Effector memory CD4-positive, alpha-beta T cell (primary cell): ENCODE results near the gene RAB3GAP2.
"Not testable (repeated sequence)": the region's sequence is repeated elsewhere in the genome, so short reads cannot be mapped to it uniquely, and the experiment has no call there.

Experiments used
- DNase-seq, 3 donors: peaks; one replicate each; pipeline ENCODE4 v3.0.0-alpha.2; 2020
- H3K27ac ChIP-seq: 2 replicates; pipeline ENCODE4 v1.7.0; 2013; ENCODE audit warnings: mild to moderate bottlenecking, low read length, moderate library complexity; ENCODE audit not compliant: insufficient read depth, poor library complexity, severe bottlenecking
- H3K27me3 ChIP-seq: replicated peaks from 2 replicates; pipeline ENCODE4 v1.7.0; 2013; ENCODE audit warnings: mild to moderate bottlenecking, low read length; ENCODE audit not compliant: insufficient read depth, control insufficient read depth, poor library complexity, severe bottlenecking
- H3K36me3 ChIP-seq: 2 replicates; pipeline ENCODE4 v1.7.0; 2013; ENCODE audit warnings: mild to moderate bottlenecking, low read length, moderate library complexity; ENCODE audit not compliant: control insufficient read depth, insufficient read depth
- H3K4me1 ChIP-seq: 2 replicates; pipeline ENCODE4 v1.7.0; 2013; ENCODE audit warnings: low read length, mild to moderate bottlenecking; ENCODE audit not compliant: control insufficient read depth, insufficient read depth, poor library complexity, severe bottlenecking
- H3K4me3 ChIP-seq: 2 replicates; pipeline ENCODE4 v1.7.0; 2013; ENCODE audit warnings: low read length, low read depth, mild to moderate bottlenecking; ENCODE audit not compliant: insufficient read depth, poor library complexity, severe bottlenecking
- H3K9me3 ChIP-seq: 2 replicates; pipeline ENCODE4 v1.7.0; 2013; ENCODE audit warnings: mild to moderate bottlenecking, low read length, moderate library complexity; ENCODE audit not compliant: control insufficient read depth

RAB3GAP2 gene

GRCh38 chr1:220164517-220164916, 107.7 kb downstream of the RAB3GAP2 start:
- Histone ChIP-seq H3K4me3 (no peak overlapping the region), H3K36me3 (peaks cover 34% of the 10 kb centered on the region), H3K9me3 (no peaks in the 10 kb centered on the region), H3K27me3 (no peaks in the 10 kb centered on the region), H3K27ac (no peak overlapping the region), H3K4me1 (no peaks in the 10 kb centered on the region)
- DNase-seq = no peak

DNA sequence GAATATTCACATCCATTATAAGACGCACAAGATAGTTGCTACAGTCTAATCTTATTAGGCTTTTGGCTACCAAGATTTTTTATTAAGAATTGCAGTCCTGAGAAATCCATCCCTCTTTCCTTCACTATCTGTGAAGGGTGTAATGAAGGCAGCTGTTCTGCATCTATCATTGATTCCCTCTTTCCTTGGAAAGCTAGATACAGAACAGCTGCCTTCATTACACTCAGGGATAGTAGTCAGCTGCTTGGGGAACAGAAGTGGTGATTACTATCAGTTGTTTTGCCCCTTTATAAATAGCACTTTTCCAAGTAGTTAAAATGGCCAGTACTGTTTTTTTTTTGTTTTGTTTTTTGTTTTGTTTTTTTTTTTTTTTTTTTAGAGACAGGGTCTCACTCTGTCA, 108.1 kb downstream of the RAB3GAP2 start:
- H3K27me3 ChIP-seq = no peaks in the 10 kb centered on the region
- H3K9me3 ChIP-seq = no peaks in the 10 kb centered on the region
- H3K27ac ChIP-seq = no peak overlapping the region
- H3K4me1 ChIP-seq = no peaks in the 10 kb centered on the region
- DNase-seq = no peak
- peaks cover 34% of the 10 kb centered on the region for H3K36me3 ChIP-seq
- no peak overlapping the region for H3K4me3 ChIP-seq

- Histone ChIP-seq H3K27me3 (no peaks in the 10 kb centered on the region), H3K4me3 (no peak overlapping the region), H3K9me3 (no peaks in the 10 kb centered on the region), H3K4me1 (no peaks in the 10 kb centered on the region), H3K27ac (no peak overlapping the region), H3K36me3 (peaks cover 23% of the 10 kb centered on the region)
- no peak for DNase-seq
These were observed 112.2 kb downstream of the RAB3GAP2 start for GRCh38 chr1:220160027-220160426.

- H3K36me3 ChIP-seq = peaks cover 25% of the 10 kb centered on the region
- no peak overlapping the region for H3K27ac ChIP-seq
- no peak overlapping the region for H3K4me3 ChIP-seq
- no peak for DNase-seq
- no peaks in the 10 kb centered on the region for H3K4me1 ChIP-seq
- H3K9me3 ChIP-seq = no peaks in the 10 kb centered on the region
- no peaks in the 10 kb centered on the region for H3K27me3 ChIP-seq
These were observed 113.2 kb downstream of the RAB3GAP2 start for GRCh38 chr1:220159041-220159440.

- H3K4me3 ChIP-seq, H3K27ac ChIP-seq, H3K27me3 ChIP-seq, DNase-seq, H3K4me1 ChIP-seq, H3K9me3 ChIP-seq: not testable (repeated sequence)
- H3K36me3 ChIP-seq = peaks cover 25% of the 10 kb centered on the region
These were observed 113.7 kb downstream of the RAB3GAP2 start for GRCh38 chr1:220158530-220158929.

- Histone ChIP-seq H3K36me3 (peaks cover 31% of the 10 kb centered on the region), H3K27me3 (no peaks in the 10 kb centered on the region), H3K27ac (no peak overlapping the region), H3K9me3 (no peaks in the 10 kb centered on the region), H3K4me1 (no peaks in the 10 kb centered on the region), H3K4me3 (no peak overlapping the region)
- DNase-seq = no peak
These were observed 114.5 kb downstream of the RAB3GAP2 start for GRCh38 chr1:220157738-220158137.

DNA sequence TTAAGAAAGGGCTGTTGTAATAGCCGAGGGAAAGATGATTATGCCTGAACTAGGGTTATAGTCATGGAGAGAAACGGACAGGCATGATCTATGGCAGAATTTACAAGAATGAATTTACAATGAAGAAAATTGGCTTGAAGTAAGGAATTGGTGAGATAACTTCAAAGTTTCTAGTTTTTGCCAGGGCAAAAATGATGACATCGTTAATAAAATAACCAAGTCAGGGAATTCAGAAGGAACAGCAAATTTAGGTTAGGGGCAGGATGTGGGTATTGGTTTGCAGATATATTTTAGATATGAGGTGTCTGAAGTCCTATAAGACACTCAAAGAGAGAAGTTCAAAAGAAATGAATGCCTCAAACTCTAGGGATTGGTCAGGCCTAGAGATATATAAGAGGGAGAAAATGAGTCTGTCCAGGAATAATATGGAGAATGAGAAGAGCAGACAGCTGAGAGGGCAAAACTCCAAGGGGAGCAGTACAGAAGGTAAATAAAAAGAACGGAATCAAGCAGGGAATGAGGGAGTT, 115.6 kb downstream of the RAB3GAP2 start:
- H3K27ac ChIP-seq = no peak overlapping the region
- no peaks in the 10 kb centered on the region for H3K27me3 ChIP-seq
- DNase-seq = no peak
- no peaks in the 10 kb centered on the region for H3K9me3 ChIP-seq
- H3K4me3 ChIP-seq = no peak overlapping the region
- H3K36me3 ChIP-seq = peaks cover 33% of the 10 kb centered on the region
- H3K4me1 ChIP-seq = no peaks in the 10 kb centered on the region

DNA sequence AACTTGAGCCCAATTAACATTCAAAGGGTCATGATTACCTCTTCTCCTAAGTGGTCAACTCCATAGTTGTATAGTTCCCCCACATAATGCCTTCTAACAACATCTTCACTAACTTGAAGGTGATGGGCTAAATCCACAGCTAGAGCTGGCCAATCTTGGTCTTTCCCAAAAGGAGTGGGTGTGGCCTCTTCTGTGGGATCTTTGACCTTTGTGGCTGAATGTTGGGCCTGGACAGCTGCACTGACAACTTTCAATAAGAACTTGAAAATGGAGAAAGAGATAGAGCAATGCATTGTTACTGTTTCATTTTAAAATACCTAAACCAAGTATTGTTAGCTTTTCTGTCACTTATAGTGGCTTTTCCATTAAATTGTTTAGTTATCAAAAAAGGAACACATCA, 119.1 kb downstream of the RAB3GAP2 start:
- H3K9me3 ChIP-seq = no peaks in the 10 kb centered on the region
- H3K27ac ChIP-seq = no peak overlapping the region
- no peaks in the 10 kb centered on the region for H3K4me1 ChIP-seq
- DNase-seq = no peak
- H3K4me3 ChIP-seq = no peak overlapping the region
- H3K27me3 ChIP-seq = no peaks in the 10 kb centered on the region
- peaks cover 40% of the 10 kb centered on the region for H3K36me3 ChIP-seq

GRCh38 chr1:220151454-220151853, 120.8 kb downstream of the RAB3GAP2 start:
- Histone ChIP-seq H3K36me3 (peaks cover 53% of the 10 kb centered on the region), H3K4me3 (no peak overlapping the region), H3K27me3 (no peaks in the 10 kb centered on the region), H3K27ac (no peak overlapping the region), H3K9me3 (no peaks in the 10 kb centered on the region), H3K4me1 (no peaks in the 10 kb centered on the region)
- DNase-seq = no peak

DNA sequence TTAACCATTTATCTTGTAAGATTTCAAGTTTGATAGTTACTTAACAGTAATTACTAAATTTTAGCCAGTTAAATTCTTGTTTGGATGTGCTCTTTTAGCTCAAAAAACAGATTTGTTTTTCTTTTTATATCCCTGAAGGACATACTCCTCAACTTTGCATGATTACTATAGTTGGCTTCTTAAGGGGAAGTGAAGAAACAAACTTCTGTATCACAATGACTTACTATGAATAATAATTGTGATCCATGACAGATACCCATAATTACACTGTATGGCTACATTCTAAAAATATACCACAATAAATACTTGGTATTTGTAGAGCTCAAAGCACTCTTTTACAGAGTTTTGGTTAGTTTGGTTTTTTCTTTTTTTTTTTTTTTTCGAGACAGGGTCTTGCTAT, 122.5 kb downstream of the RAB3GAP2 start:
- Histone ChIP-seq H3K27me3 (no peaks in the 10 kb centered on the region), H3K36me3 (peaks cover 54% of the 10 kb centered on the region), H3K9me3 (no peaks in the 10 kb centered on the region), H3K4me3 (no peak overlapping the region), H3K4me1 (no peaks in the 10 kb centered on the region), H3K27ac (no peak overlapping the region)
- no peak for DNase-seq

DNA sequence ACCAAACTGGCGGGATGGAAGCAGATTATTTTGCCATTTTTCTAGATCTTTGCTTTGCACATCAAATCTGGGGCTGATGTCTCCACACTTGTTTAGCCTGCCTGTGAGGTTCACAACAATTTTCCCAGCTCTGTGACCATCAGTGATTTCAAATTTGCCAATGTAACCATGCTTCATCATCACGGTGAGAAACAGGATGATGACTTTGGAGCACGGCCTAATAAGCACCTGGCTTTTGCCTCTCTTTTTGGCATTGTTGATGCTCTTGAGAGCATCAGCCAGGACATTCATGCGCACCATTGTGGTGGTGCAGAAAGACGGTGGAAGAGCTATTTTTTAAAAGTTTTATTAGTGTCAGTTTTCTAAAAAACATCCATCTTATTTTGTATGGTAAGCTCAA, 128.2 kb downstream of the RAB3GAP2 start:
- Histone ChIP-seq H3K9me3 (no peaks in the 10 kb centered on the region), H3K27ac (no peak overlapping the region), H3K4me3 (no peak overlapping the region), H3K36me3 (peaks cover 64% of the 10 kb centered on the region), H3K27me3 (no peaks in the 10 kb centered on the region), H3K4me1 (no peaks in the 10 kb centered on the region)
- no peak for DNase-seq
